DMS114 treated with DMSO at 0.1 percent for 48 hours (cell line): ENCODE results near the gene PALLD.

ENCODE experiments used
- DNase-seq: peaks from one replicate; lab custom pipeline; 2025; ENCODE audit not compliant: unreplicated experiment; lab: John Stamatoyannopoulos, UW

Gene PALLD

DNA sequence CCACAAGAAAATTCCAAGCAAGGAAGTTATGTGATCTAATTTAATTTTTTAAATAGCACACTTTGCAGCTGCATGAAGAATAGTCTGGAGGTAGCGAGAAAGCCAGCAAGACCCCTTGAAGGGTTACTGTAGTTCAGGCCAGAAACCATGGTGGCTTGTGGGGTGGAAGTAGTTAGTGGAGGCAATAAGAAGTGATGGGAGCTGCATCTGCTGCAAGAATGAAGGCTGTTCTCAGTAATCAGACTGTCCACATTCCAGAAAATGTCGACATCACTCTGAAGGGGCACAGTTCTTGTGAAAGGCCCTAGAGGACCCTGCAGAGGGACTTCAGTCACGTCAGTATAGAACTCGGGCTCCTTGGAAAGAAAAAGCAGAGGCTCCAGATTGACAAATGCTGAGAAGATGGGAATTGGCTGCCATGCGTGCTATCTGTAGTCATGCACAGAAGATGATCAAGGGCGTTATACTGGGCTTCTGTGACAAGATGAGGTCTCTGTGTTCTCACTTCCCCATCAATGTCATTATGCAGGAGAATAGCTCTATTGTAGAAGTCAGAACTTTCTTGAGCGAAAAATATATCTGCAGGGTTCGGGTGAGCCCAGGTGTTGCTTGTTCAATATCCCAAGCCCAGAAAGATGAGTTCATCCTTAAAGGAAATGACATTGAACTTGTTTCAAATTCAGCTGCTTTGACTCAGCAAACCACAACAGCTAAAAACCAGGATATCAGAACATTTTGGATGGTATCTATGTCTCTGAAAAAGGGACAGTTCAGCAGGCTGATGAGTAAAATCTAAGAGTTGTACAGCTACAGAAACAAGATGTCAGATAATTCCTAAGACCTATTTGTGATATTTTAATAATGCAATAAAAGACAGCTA, 259.0 kb downstream of the PALLD start:
- DNase-seq = no peak

DNA sequence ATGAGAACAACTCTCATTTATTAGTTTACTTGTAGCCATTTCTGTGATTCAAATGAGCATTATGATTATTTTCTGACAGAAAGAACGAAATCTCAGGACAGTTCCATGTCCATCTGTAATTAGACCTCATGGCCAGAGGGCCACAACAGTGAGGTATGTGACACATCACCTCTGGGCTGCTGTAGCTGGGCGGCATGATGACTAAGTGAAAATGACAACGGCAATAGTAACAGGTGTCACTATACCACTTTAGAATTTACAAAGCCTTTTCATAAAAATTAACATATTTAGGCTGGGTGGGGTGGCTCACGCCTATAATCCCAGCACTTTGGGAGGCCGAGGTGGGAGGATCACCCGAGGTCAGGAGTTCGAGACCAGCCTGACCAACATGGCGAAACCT, 260.6 kb downstream of the PALLD start:
- no peak for DNase-seq

GRCh38 chr4:168758351-168758876, 261.6 kb downstream of the PALLD start:
- no peak for DNase-seq

DNA sequence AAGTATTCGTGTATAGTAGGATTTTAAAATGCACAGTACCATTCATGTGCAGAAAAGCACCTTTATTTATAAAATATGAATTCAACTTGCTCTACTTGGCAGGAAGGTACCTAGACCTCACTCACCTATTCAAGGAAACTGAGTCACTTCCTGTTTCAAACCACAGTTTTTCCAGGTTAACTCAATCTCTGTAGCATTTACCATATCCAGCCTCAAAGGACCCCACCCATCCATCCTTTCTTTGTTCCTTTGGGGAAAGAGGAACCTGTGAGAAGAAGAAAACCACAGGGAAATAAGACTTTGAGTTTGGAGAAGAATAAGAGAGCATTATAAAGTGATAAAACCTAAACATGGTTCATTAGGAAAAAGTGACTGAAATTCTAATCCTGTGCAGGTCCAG, 262.5 kb downstream of the PALLD start:
- DNase-seq = no peak

- no peak for DNase-seq
Observed at GRCh38 chr4:168759959-168760527, 263.2 kb downstream of the PALLD start.

- no peak for DNase-seq
Observed at GRCh38 chr4:168761066-168761465, 264.2 kb downstream of the PALLD start.

DNA sequence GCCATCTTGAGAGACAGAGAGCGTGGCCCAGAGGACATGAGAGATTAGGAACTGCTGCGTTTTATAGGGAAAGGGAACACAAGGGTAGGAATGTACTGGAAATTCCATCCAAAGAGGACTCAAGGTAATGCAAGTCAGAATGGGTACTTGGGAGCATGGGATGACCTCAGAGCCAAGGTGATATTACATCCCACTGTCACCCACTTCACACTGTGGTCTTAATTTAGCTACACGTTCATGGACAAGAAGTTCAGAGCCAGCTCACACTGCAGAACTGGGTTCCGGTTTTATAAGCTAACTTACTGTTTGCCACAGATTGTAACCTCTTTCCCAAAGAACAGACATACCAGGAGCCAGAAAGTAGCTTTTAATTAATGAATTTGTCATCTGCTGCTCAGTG, 268.5 kb downstream of the PALLD start:
- no peak for DNase-seq

DNA sequence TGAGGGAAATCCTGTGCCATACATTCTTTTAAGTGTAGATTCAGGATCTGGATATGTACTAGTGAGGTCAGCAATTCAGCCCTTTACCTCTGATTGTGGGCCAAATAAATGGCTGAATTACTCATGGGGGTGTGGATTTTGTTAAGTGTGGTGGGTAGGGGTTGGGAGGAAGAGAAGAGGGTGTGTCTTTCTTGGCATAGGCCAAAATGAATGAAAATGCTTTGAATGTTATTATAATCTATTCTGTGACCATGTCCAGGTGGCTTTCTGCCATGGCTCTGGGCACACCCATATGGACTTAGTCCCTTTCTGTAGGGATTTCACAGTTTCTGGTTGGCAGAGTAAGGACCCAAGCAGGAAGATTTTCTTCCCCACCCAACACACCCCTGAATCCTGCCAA, 268.9 kb downstream of the PALLD start:
- no peak for DNase-seq

DNA sequence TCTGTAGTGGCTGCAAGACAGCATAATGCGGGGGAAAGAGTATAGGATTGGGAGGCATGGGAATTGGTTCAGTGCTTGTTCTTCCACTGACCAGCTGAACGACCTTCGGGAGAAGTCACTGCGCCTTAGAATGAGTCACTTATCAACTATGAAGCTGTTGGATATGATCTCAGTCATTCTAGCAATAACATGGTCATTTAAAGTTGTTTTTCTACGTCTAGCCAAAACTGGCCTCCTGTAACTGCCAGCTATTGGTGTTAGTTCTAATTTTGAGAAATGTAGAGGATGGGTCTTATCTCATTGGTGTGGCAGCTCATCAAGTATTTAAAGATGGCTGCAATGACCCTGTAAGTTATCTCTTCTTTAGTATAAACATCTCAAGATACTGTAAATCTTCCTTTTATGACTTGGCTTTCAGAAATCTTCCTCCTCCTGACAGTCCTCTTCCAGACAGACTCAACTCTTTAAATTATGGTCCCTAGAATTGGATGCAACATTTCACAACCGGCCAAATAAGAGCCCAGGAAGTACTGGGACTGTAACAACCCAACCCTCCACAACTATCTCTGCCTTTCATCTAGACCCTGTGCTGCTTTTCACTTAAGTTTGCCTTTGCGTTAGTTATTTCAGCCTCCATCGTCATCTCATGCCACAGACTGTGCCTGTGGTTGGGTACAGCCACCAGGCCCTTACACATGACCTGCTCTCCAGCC, 269.9 kb downstream of the PALLD start:
- DNase-seq = no peak

- DNase-seq = no peak
Observed at GRCh38 chr4:168769416-168769815, 272.6 kb downstream of the PALLD start.

DNA sequence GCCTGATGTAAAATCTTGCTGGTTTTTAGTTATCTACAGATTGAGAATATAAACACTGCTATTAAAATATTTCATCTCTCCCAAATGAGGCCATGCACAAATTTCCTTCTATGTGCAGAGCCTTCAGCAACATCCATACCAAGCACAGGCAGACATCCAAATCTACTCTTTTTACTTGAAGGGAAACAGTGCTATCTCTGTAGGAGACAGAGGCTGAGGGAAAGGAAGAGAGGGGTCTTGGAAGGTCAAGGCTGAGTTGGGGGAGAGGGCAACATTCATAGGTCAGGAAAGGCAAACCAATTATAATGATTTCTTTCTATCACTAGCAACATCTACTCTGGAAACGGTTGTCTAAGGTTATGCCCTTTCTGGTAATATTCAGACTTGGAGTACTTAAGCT, 273.0 kb downstream of the PALLD start:
- DNase-seq = no peak

DNA sequence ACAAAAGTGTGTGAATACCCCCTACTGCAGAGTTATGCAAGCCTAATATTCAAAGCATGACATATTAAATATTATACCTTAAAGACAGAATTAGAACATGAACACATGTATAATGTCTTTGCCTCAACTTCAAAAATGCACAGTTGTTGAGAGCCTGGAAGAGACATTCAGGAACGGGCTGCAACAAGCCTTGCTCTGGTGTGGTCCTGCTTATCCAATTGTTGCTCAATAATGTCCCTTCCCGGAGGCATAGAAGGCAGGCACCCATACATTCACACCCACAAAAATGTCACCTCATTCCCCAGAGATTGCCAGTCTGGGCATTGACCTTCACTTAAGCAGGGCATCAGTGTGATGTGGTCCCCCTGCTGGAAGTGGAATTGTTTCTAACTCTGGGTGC, 274.4 kb downstream of the PALLD start:
- no peak for DNase-seq

DNA sequence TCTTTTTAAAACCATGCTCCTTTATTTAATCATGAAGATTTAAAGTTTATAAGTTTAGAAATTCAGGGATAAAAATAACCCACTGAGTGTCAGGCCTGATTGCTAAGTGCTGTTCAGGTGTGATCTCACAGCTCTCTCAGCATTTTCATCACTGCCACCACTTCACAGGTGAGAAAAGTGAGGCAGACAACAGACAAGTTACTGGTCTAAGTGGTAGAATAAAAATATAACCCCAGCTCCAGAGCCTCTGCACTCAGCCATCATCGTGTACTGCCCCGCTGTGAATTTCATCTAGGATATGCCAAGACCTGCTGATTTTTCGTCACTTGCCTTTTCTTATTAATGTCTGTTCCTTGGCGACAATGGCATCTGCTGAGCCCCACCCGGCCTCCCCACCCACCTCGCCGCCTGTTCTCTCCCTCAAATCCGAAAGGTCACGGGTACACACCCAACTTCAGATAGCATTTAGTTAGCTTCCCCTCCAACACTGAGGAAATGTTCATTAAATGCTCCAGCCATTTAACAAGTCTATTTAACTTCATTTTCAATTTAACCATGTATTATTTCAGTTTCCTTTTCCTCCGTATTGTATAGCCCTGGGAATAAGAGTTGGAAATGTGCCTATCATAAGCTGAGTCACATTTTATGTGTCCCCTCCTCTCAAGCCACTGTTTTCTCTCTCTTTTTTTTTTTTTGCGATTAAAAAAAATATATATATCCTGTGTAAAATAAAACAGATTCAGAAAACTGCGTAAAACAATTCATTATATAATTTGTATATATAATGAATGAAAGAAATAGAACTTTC, 276.7 kb downstream of the PALLD start:
- no peak for DNase-seq

DNA sequence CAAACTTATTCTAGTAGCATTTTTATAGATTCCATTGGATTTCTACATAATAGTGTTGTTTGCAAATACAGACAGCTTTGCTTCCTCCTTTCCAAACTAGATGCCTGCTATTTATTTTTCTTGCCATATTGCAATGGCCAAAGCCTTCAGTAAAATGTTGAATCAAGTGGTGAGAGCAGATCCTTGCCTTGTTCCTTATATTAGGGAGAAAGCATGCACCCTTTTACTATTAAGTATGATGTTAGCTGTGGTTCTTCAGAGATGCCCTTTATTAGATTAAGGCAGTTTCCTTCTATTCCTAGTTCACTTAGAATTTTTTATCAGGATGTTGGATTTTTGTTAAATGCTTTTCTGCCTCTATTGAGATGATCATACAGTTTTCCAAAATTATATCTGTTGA, 279.5 kb downstream of the PALLD start:
- DNase-seq = no peak

DNA sequence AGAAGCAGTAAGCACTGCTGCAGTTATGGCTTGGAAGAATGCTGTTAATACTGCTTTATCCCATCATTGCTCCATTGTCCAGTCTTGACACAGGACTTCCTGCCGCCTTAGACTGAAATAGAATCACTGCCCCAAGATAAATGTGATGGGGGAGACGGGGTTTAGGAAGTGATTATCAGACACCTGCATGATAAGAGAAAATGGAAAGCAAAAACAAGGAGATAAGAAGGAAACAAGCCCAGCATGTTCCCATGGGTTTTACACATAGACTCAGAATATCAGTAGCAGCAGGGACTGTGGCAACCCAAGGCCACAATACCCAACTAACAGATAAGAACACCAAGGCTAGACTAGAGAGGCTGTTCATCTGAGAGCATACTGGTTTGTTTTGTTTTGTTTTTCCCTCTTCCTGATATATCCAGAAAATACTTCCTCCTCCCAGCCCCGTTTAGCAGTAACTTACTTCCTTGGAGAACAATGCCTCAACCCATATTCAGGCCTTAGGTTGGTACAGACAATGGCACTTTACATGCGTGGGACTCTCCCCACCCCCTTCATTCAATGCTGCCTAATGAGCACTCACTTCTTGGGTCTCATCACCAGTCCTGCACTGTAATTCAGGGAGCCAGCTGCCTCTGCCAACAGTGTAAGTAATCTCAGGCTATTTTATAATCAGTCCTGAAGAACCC, 280.6 kb downstream of the PALLD start:
- DNase-seq = no peak

- no peak for DNase-seq
Observed at GRCh38 chr4:168781341-168781740, 284.5 kb downstream of the PALLD start.

DNA sequence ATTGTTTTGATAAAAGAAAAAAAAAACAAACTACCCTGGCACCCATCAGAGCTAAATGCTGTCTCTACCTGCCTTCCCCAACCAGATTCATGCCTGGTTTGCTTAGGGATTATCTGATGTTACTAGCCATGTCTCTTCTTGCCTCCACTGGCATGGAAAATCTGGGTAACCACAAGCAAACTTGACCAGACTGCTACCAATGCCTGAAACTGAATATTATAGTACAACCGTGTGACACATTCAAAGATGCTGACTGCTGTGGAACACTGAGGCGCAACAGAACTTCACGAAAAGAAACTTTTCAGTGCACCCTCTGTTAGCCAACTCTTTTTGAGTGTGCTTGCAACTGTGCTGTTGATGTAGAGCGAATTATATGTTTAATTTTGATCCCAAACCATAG, 285.1 kb downstream of the PALLD start:
- no peak for DNase-seq

GRCh38 chr4:168782439-168782838, 285.6 kb downstream of the PALLD start:
- no peak for DNase-seq

GRCh38 chr4:168784786-168785461, 288.1 kb downstream of the PALLD start:
- no peak for DNase-seq

DNA sequence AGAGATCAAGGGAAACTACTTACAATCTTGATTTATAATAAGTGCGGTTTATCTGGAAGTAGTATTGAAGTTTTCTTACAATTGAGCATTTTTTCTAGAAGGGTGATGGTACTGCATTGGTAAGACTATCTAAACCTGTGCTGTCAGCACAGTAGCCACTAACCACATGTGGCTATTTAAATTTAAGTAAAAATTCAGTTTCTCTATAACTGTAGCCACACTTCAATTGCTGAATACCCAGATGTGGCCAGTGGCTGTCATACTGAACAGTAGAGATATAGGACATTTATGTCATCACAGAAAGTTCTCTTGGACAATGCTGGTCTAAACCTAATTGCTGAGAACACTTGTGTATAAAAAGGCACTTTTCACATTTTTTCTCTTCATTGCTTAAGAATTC, 290.5 kb downstream of the PALLD start:
- no peak for DNase-seq
